Hippocampal formation (tissue), 2 donors: ENCODE data around the gene OR10P1.

Experiments
- DNase-seq, 2 donors: peaks; one replicate each; lab custom pipeline; 2025; lab: John Stamatoyannopoulos, UW

Gene OR10P1

GRCh38 chr12:55684761-55685370, 48.2 kb downstream of the OR10P1 start:
- no peak for DNase-seq

DNA sequence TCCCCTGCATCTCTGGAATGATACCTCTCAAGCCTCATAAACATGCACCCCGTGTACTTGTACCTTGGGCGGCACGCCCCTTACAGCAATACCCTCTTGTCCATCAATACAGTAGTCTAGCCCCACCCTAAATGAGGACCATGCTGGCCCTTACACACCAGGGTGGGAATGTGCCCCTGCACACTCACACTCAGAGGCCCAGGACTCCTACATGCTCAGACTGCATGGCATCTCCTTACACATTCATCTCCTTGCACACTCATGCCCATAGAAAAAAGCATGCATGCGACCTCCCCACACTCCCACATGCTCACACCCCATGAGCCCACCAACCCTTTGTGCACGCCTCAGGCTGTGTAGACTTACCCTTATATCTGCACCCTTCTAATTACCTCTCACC, 49.0 kb downstream of the OR10P1 start:
- no peak for DNase-seq

DNA sequence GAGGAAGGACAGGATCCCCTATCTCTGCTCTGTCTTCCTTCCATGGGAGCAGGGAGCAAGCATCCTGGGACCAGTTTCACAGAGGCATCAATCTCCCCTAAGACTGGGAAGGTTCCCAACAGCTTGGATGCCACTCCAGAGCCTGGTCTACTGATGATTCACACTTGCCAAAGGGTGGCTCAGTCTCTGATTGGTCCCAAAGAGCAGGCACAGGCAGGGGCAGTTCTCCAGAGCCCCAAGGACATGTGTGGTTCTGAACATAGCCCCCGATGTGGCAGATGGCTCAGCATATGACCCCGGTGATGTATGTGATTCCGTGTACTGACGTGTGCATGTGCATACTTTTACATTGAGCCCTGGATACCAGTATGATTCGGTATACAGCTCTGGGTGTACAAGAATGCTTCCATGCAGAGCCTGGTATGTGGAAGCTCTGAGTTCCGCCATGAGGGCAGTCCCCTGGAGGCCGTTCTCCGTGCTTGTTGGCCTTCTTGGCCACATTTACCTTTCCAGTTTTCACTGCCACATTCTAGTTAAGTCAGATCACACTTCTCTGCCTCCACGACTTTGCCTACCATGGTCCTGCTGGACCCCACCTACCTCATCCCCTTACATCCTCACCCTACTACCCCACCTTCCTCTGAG, 49.8 kb downstream of the OR10P1 start:
- no peak for DNase-seq
